Activated CD8-positive, alpha-beta memory T cell treated with anti-CD3 and anti-CD28 coated beads, Interleukin-2, amount 10 ng/mL, durations not matched to agents 7 days and 5 days (primary cell): ENCODE data around the gene TBCD. TPM values are rescaled to one million over a fixed set of nuclear protein-coding genes. Genes with fewer than 3 reads are reported as not detected.
"Not testable (repeated sequence)": the region's sequence is repeated elsewhere in the genome, so short reads cannot be mapped to it uniquely, and the experiment has no call there.

Source experiments
- ATAC-seq: fragments of 150-1000 bp; cut with Tn5 transposase; one replicate; pipeline ENCODE4 v1.10.0; 2021; ENCODE audit warnings: moderate library complexity
- CTCF ChIA-PET: fragments of 350-600 bp; sonication (Branson Sonifier 250); formaldehyde crosslinking; loops from one replicate; lab custom pipeline; 2021; ENCODE audit warnings: antibody characterized with exemption; lab: Charles Lee
- DNase-seq: peaks from one replicate; pipeline ENCODE4 v3.0.0-alpha.2; 2020
- H3K27ac Mint-ChIP-seq: one replicate; pipeline ENCODE4 v1.8.0; 2021; ENCODE audit warnings: mild to moderate bottlenecking, mixed read lengths
- H3K27me3 Mint-ChIP-seq: one replicate; pipeline ENCODE4 v1.8.0; 2021; ENCODE audit warnings: mixed read lengths
- H3K36me3 Mint-ChIP-seq: one replicate; pipeline ENCODE4 v1.8.0; 2021; ENCODE audit warnings: mild to moderate bottlenecking, mixed read lengths
- H3K4me1 Mint-ChIP-seq: one replicate; pipeline ENCODE4 v1.8.0; 2021; ENCODE audit warnings: mixed read lengths
- H3K4me3 Mint-ChIP-seq: one replicate; pipeline ENCODE4 v1.8.0; 2021; ENCODE audit warnings: mild to moderate bottlenecking, moderate library complexity, mixed read lengths
- H3K9me3 Mint-ChIP-seq: one replicate; pipeline ENCODE4 v1.8.0; 2022; ENCODE audit warnings: low read depth, mixed read lengths
- total RNA-seq, 2 experiments: library from RNA; stranded (reverse); gene quantifications; one replicate each; pipeline ENCODE4 v1.2.3, GENCODE V29; 2021

Gene TBCD
- total RNA-seq, 2 experiments from 2014 or later = 105 to 157 TPM

GRCh38 chr17:82949984-82950383 is 198.1 kb downstream of the TBCD start:
- ATAC-seq (no peak), DNase-seq (no peak)
- Mint-ChIP-seq H3K4me1 (no peaks in the 10 kb centered on the region), H3K9me3 (peaks cover 18% of the 10 kb centered on the region), H3K4me3 (no peak overlapping the region), H3K27me3 (no peaks in the 10 kb centered on the region), H3K27ac (no peak overlapping the region), H3K36me3 (peaks cover 79% of the 10 kb centered on the region)
- CTCF ChIA-PET = no interaction called here

GRCh38 chr17:82950525-82951102 is 198.7 kb downstream of the TBCD start:
- Mint-ChIP-seq H3K27ac (no peak overlapping the region), H3K9me3 (peaks cover 14% of the 10 kb centered on the region), H3K27me3 (no peaks in the 10 kb centered on the region), H3K36me3 (peaks cover 79% of the 10 kb centered on the region), H3K4me3 (no peak overlapping the region), H3K4me1 (no peaks in the 10 kb centered on the region)
- CTCF ChIA-PET = no interaction called here
- DNase-seq (no peak), ATAC-seq (no peak)

GRCh38 chr17:82952019-82952418 is 200.2 kb downstream of the TBCD start:
- Mint-ChIP-seq H3K9me3 (peaks cover 7% of the 10 kb centered on the region), H3K27me3 (no peaks in the 10 kb centered on the region), H3K36me3 (peaks cover 74% of the 10 kb centered on the region), H3K4me1 (no peaks in the 10 kb centered on the region), H3K4me3 (no peak overlapping the region), H3K27ac (no peak overlapping the region)
- no peak for ATAC-seq
- CTCF ChIA-PET = no interaction called here
- no peak for DNase-seq

GRCh38 chr17:82955106-82955505 is 203.2 kb downstream of the TBCD start:
- H3K36me3 Mint-ChIP-seq = peaks cover 69% of the 10 kb centered on the region
- ATAC-seq, H3K27ac Mint-ChIP-seq, CTCF ChIA-PET, H3K27me3 Mint-ChIP-seq, DNase-seq, H3K4me1 Mint-ChIP-seq, H3K9me3 Mint-ChIP-seq, H3K4me3 Mint-ChIP-seq: not testable (repeated sequence)

- H3K27ac Mint-ChIP-seq, H3K4me3 Mint-ChIP-seq, CTCF ChIA-PET, ATAC-seq, H3K4me1 Mint-ChIP-seq, H3K27me3 Mint-ChIP-seq, H3K9me3 Mint-ChIP-seq, DNase-seq: not testable (repeated sequence)
- H3K36me3 Mint-ChIP-seq = peaks cover 65% of the 10 kb centered on the region
Observed at GRCh38 chr17:82955627-82956026, 203.8 kb downstream of the TBCD start.

- ATAC-seq (no peak), DNase-seq (no peak)
- Mint-ChIP-seq H3K27ac (no peak overlapping the region), H3K4me1 (no peaks in the 10 kb centered on the region), H3K9me3 (peaks cover 7% of the 10 kb centered on the region), H3K4me3 (no peak overlapping the region), H3K36me3 (peaks cover 62% of the 10 kb centered on the region), H3K27me3 (no peaks in the 10 kb centered on the region)
- CTCF ChIA-PET = no interaction called here
Observed at GRCh38 chr17:82956146-82956725, 204.4 kb downstream of the TBCD start.

GRCh38 chr17:82956726-82957468 is 205.0 kb downstream of the TBCD start:
- Mint-ChIP-seq H3K4me3 (no peak overlapping the region), H3K4me1 (no peaks in the 10 kb centered on the region), H3K27ac (no peak overlapping the region), H3K36me3 (peaks cover 57% of the 10 kb centered on the region), H3K27me3 (no peaks in the 10 kb centered on the region), H3K9me3 (peaks cover 7% of the 10 kb centered on the region)
- DNase-seq = no peak
- CTCF ChIA-PET = no interaction called here
- ATAC-seq = no peak

GRCh38 chr17:82957469-82957795 is 205.6 kb downstream of the TBCD start:
- DNase-seq = no peak
- no peaks in the 10 kb centered on the region for H3K27me3 Mint-ChIP-seq
- CTCF ChIA-PET = no interaction called here

GRCh38 chr17:82957961-82958561 is 206.2 kb downstream of the TBCD start:
- DNase-seq = no peak
- Mint-ChIP-seq H3K9me3 (peaks cover 5% of the 10 kb centered on the region), H3K4me1 (no peaks in the 10 kb centered on the region), H3K27me3 (no peaks in the 10 kb centered on the region), H3K4me3 (no peak overlapping the region), H3K36me3 (peaks cover 47% of the 10 kb centered on the region), H3K27ac (no peak overlapping the region)
- no peak for ATAC-seq
- CTCF ChIA-PET = no interaction called here

More at GRCh38 chr17:82957469-82957795, 205.6 kb downstream of the TBCD start:
- Mint-ChIP-seq H3K4me1 (no peaks in the 10 kb centered on the region), H3K36me3 (peaks cover 53% of the 10 kb centered on the region), H3K9me3 (peaks cover 7% of the 10 kb centered on the region), H3K27ac (no peak overlapping the region), H3K4me3 (no peak overlapping the region)
- ATAC-seq = no peak

- ATAC-seq = no peak
- no peak overlapping the region for H3K27ac Mint-ChIP-seq
- H3K9me3 Mint-ChIP-seq = peaks cover 3% of the 10 kb centered on the region
- H3K36me3 Mint-ChIP-seq = peaks cover 35% of the 10 kb centered on the region
- CTCF ChIA-PET = no interaction called here
- H3K27me3 Mint-ChIP-seq = no peaks in the 10 kb centered on the region
- no peak for DNase-seq
- peaks cover 5% of the 10 kb centered on the region for H3K4me1 Mint-ChIP-seq
- H3K4me3 Mint-ChIP-seq = no peak overlapping the region
Observed at GRCh38 chr17:82959242-82959930, 207.5 kb downstream of the TBCD start.

- Mint-ChIP-seq H3K4me1 (peaks cover 5% of the 10 kb centered on the region), H3K27ac (no peak overlapping the region), H3K4me3 (no peak overlapping the region), H3K27me3 (no peaks in the 10 kb centered on the region), H3K9me3 (peaks cover 3% of the 10 kb centered on the region), H3K36me3 (peaks cover 29% of the 10 kb centered on the region)
- DNase-seq (no peak), ATAC-seq (no peak)
- CTCF ChIA-PET = no interaction called here
Observed at GRCh38 chr17:82959990-82960418, 208.1 kb downstream of the TBCD start.

- H3K27ac Mint-ChIP-seq = no peak overlapping the region
- CTCF ChIA-PET = no interaction called here
- peaks cover 5% of the 10 kb centered on the region for H3K4me1 Mint-ChIP-seq
- DNase-seq = no peak
- ATAC-seq = no peak
- peaks cover under 1% of the 10 kb centered on the region for H3K9me3 Mint-ChIP-seq
- H3K27me3 Mint-ChIP-seq = no peaks in the 10 kb centered on the region
- no peak overlapping the region for H3K4me3 Mint-ChIP-seq
- H3K36me3 Mint-ChIP-seq = peaks cover 23% of the 10 kb centered on the region
Observed at GRCh38 chr17:82960419-82961271, 208.8 kb downstream of the TBCD start.
